IPS DF 4.7 (cell line): ENCODE results near the gene TIGD6.

Experiments
- DNase-seq: peaks from one replicate; pipeline ENCODE4 v3.0.0-alpha.2; 2013; ENCODE audit warnings: low spot score; ENCODE audit errors: extremely low read depth

Gene TIGD6

DNA sequence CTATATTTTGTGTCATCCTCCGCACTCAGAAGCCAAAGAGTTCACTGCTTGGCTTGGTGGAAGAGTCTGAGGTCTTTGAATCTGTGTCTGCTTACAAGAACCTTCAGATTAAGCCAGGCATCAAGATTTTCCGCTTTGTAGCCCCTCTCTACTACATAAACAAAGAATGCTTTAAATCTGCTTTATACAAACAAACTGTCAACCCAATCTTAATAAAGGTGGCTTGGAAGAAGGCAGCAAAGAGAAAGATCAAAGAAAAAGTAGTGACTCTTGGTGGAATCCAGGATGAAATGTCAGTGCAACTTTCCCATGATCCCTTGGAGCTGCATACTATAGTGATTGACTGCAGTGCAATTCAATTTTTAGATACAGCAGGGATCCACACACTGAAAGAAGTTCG, 19.2 kb downstream of the TIGD6 start:
- DNase-seq = no peak

GRCh38 chr5:149979896-149980295, 20.6 kb downstream of the TIGD6 start:
- no peak for DNase-seq

GRCh38 chr5:149975409-149975808, 25.0 kb downstream of the TIGD6 start:
- DNase-seq = no peak

GRCh38 chr5:149969181-149969930, 31.1 kb downstream of the TIGD6 start:
- no peak for DNase-seq

DNA sequence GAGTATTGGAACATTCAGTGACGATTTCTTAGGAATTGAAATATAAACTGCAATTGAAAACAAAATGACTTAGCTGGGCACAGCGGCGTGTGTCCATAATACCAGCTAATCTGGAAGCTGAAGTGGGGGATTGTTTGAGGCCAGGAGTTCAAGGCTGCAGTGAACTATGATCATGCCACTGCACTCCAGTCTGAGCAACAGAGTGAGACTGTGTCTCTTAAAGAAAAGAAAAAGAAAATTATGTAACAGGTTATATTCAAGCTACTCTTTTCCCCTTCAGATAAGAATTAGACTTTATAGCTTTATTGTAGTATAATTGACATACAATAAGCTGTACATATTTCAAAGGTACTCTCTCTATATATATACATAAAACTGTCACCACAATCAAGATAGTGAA, 33.5 kb downstream of the TIGD6 start:
- DNase-seq = no peak

DNA sequence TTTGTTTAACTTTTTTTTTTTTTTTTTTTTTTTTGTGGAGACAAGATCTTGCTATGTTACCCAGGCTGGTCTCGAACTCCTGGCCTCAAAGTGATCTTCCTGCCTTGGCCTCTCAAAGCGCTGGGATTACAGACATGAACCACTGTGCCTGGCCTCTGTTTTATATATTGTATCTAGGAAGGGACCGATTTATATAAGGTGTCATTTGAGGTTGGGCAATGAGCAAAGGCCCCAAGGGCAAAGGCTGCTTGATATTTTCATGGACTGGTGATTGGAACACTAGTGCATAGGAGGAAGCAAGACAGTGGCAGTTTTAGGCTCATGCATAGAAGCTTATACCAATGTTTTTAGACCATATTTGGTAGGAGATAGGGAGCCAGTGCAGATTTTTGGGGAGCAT, 36.7 kb downstream of the TIGD6 start:
- no peak for DNase-seq

DNA sequence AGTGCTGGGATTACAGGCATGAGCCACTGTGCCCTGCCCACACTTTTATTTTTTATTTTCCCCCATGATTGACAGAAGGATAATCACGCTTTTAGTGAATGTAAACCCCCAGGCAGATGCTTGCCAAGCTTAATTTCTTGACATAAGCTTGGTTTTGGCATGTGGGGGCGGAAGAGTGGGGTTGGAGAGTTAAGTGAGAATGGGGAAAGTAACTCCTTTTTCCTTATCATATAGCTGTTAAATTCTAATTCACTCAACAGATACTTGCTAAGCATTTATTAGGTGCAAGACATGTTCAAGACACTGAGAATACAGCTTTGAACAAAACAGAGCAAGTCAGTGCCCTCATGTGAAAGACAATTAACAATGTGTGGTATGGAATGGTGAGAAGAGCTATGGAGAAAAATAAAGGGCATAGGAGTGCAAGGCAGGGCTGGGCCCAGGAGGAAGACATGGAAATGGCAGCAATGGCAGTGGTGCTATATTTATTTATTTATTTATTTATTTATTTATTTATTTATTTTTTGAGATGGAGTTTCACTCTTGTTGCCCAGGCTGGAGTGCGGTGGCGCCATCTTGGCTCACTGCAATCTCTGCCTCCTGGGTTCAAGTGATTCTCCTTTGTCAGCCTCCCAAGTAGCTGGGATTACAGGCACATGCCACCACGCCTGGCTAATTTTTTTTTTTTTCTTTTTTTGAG, 37.7 kb downstream of the TIGD6 start:
- no peak for DNase-seq

DNA sequence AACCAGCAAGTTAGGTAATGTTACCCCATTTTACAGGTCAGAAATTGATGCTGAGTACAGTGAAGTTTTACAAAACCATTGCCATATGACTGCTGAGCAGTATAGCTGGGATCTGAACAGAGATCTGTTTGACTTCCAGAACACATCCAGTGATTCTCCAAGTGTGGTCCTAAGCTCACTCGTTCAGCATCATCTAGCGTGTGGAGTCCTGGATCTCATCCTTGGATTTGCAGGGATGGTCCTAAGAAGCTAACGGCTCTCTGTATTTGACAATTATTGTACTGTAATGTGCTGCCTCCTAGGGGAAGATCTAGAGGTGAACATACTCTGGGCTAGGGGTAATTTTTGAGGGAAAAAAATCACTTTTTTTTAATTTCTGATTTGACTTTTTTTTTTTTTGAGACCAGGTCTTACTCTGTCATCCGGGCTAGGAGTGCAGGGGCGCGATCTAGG, 38.5 kb downstream of the TIGD6 start:
- no peak for DNase-seq

DNA sequence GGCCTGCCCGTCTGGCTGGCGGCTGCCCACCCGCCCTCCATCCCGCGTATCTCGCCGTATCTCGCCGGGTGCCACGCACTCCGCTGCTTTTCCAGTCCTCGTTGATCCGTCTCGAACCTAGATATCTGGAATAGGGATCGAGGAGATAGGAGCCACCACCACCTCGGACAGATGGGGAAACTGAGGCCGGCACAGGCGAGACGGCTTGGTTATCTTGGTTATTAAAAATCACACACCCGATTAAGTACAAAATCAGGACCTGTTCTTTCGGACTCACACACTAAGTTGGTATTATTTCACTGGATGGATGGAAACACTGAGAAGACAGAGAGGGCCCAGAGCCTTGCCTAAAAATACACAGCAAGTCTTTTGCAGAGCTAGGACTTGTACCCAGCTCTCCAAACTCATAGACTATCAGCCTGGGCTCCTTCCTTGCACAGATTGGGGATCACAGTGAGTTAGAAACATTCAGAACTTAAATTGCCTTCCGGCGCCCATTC, 39.2 kb downstream of the TIGD6 start:
- no peak for DNase-seq

- DNase-seq = peak; percentile 78
Measured at GRCh38 chr5:149960272-149961185, 39.9 kb downstream of the TIGD6 start, which contains the start of gene SLC26A2. SLC26A2 (plus strand) TSS chr5:149960758; CDS start chr5:149977653, 16,895 bp downstream.

- no peak for DNase-seq
Measured at GRCh38 chr5:149959406-149960236, 40.8 kb downstream of the TIGD6 start.

- DNase-seq = no peak
Measured at GRCh38 chr5:149957855-149958254, 42.6 kb downstream of the TIGD6 start.

DNA sequence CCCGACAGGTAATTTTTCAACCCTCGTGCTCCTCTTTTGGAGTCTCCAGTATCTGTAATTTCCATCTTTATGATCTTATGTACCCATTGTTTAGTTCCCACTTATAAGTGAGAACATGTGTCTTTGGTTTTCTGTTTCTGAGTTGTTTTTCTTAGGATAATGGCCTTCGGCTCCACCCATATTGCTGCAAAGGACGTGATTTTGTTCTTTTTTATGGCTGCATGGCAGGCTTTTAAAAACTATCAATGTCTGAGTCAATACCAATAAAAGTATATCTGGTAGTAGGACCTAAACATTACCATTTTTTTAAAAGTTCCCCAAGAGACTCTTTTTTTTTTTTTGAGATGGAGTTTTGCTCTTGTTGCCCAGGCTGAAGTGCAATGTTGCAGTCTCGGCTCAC, 43.8 kb downstream of the TIGD6 start:
- no peak for DNase-seq

- no peak for DNase-seq
Measured at GRCh38 chr5:149954798-149955197, 45.7 kb downstream of the TIGD6 start.

DNA sequence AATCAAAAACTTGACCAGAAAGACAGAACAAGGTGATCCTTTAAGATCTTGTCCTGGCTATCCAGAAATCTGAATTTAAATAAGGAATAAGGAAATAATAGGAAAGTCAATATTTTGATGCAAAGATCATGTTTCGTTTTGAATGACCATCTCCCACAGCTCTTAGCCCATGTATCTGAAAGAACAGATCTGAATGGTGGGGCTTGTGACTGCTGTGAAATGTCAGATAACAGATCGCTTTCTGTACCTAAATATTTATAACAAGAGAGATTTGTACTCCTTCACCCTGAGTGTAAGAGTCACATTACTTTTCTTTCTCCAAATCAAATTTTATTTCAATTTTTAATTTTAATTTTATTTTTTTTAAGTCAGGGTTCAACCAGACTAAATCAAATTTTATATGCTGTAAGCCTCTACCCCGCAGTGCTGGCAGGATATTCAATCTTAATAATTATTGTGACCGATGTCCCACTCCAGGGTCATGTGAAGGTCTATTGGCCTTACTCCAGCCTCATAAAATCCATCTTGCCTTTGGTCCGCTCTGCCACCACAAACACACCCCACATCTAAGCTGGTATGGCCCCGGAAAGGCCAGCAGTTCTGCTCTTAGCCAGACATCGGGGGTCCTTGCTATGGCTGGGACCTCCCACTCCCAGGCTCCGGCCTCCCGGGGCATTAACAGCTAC, 46.9 kb downstream of the TIGD6 start:
- DNase-seq = no peak

- DNase-seq = no peak
Measured at GRCh38 chr5:149951138-149951749, 49.2 kb downstream of the TIGD6 start.

GRCh38 chr5:149948993-149949392, 51.5 kb downstream of the TIGD6 start:
- no peak for DNase-seq

- no peak for DNase-seq
Measured at GRCh38 chr5:149946118-149946517, 54.3 kb downstream of the TIGD6 start.

DNA sequence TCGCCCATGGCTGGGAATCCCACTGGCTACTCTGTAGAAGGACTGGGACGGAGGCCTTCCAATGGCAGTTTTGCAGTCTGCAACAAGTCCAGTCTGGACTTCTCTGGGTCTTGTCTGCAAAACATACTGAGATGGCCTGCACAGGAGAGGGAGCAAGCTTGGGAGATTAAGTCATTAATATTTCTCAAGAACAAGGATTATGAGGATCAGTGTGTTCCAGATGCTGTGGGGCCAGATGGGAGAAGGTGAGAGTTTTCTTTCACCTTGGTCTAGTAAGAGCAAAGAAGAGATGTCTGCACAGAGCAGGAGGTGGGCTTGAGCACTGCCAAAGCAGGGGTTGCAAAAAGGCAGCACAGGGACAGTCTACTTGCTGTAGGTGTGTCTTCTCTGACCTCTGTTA, 55.8 kb downstream of the TIGD6 start, which contains the start of gene PDE6A:
PDE6A (minus strand) TSS at position 128 of the 400 bp plus-strand sequence; CDS start at position 8, 120 bp downstream.
- DNase-seq = no peak
